Common myeloid progenitor, CD34-positive (primary cell): ENCODE data around the gene RELA.
"Not testable (repeated sequence)": the region's sequence is repeated elsewhere in the genome, so short reads cannot be mapped to it uniquely, and the experiment has no call there.

Experiments
- CTCF ChIA-PET: fragments of 350-600 bp; sonication (Branson Sonifier 250); formaldehyde crosslinking; loops from one replicate; lab custom pipeline; 2021; ENCODE audit warnings: antibody characterized with exemption; lab: Charles Lee
- POLR2A ChIA-PET: fragments of 350-600 bp; sonication (Branson Sonifier 250); formaldehyde crosslinking; loops from one replicate; lab custom pipeline; 2021; ENCODE audit warnings: antibody characterized with exemption; lab: Charles Lee
- DNase-seq, 3 donors: peaks; one replicate each; pipeline versions ENCODE4 v3.0.0 to v3.0.0-alpha.2; 2013
- H3K27ac ChIP-seq, 2 experiments: 1 replicate in 1 of 2; 2 replicates in 1 of 2; pipeline ENCODE4 v1.7.0; 2013; ENCODE audit warnings: inconsistent platforms in 2 of 2, low read length in 2 of 2, mild to moderate bottlenecking in 2 of 2, low read depth in 1 of 2, moderate library complexity in 1 of 2; ENCODE audit not compliant: severe bottlenecking in 2 of 2, insufficient read depth in 1 of 2, poor library complexity in 1 of 2
- H3K27me3 ChIP-seq, 5 experiments: replicated peaks in 2 of 5; 1 replicate in 3 of 5; 2 replicates in 2 of 5; pipeline versions ENCODE4 v1.6.1 to v1.7.0; 2013; ENCODE audit warnings: low read length in 4 of 5, mild to moderate bottlenecking in 2 of 5, moderate library complexity in 2 of 5, inconsistent platforms in 1 of 5; ENCODE audit not compliant: insufficient read depth in 5 of 5, control insufficient read depth in 4 of 5
- H3K36me3 ChIP-seq, 4 experiments: 1 replicate in 2 of 4; 2 replicates in 2 of 4; pipeline versions ENCODE4 v1.6.1 to v1.7.0; 2013; ENCODE audit warnings: low read length in 3 of 4, control low read depth in 1 of 4, mild to moderate bottlenecking in 1 of 4; ENCODE audit not compliant: control insufficient read depth in 4 of 4, insufficient read depth in 4 of 4
- H3K4me1 ChIP-seq, 4 experiments: 1 replicate in 3 of 4; 2 replicates in 1 of 4; pipeline versions ENCODE4 v1.6.1 to v1.7.1; 2013; ENCODE audit warnings: low read length in 3 of 4, mild to moderate bottlenecking in 3 of 4, control low read depth in 1 of 4, inconsistent platforms in 1 of 4, moderate library complexity in 1 of 4; ENCODE audit not compliant: control insufficient read depth in 4 of 4, insufficient read depth in 4 of 4; ENCODE audit errors: control extremely low read depth in 1 of 4
- H3K4me3 ChIP-seq, 7 experiments: 1 replicate in 4 of 7; 2 replicates in 3 of 7; pipeline versions ENCODE4 v1.5.1 to v1.7.0; 2013; ENCODE audit warnings: mild to moderate bottlenecking in 7 of 7, low read length in 6 of 7, moderate library complexity in 6 of 7, inconsistent platforms in 2 of 7, low read depth in 2 of 7, control low read depth in 1 of 7; ENCODE audit not compliant: insufficient read depth in 4 of 7, control insufficient read depth in 1 of 7; ENCODE audit errors: extremely low read depth in 1 of 7
- H3K9me3 ChIP-seq, 5 experiments: 1 replicate in 4 of 5; 2 replicates in 1 of 5; pipeline versions ENCODE4 v1.6.1 to v1.7.1; 2013; ENCODE audit warnings: low read length in 4 of 5, mild to moderate bottlenecking in 2 of 5, inconsistent platforms in 1 of 5, low read depth in 1 of 5, moderate library complexity in 1 of 5; ENCODE audit not compliant: control insufficient read depth in 4 of 5, insufficient read depth in 2 of 5; ENCODE audit errors: control extremely low read depth in 1 of 5
- WGBS: methylation state at CpG from one replicate; pipeline ENCODE4 v1.1.5; 2013; ENCODE audit not compliant: insufficient coverage; 5-methylcytosine and 5-hydroxymethylcytosine counted together

Gene RELA

GRCh38 chr11:65696802-65697552 lies 34.3 kb upstream of the RELA start:
- POLR2A ChIA-PET = interaction anchor here (0.6 kb wide), 1 partner anchor 30 kb away, joined by 3 read pairs; no protein-coding TSS in a partner anchor
- Histone ChIP-seq H3K9me3 (peaks cover 0 to 6% (median 0%) of the 10 kb centered on the region in 5 experiments), H3K36me3 (no peaks in the 10 kb centered on the region), H3K4me1 (peaks cover 0 to 3% (median 0%) of the 10 kb centered on the region in 4 experiments), H3K27ac (no peak overlapping the region), H3K4me3 (no peak overlapping the region), H3K27me3 (no peaks in the 10 kb centered on the region)
- DNase-seq = no peak
- CTCF ChIA-PET = interaction anchor here (1.2 kb wide), 1 partner anchor 71 kb away, joined by 3 read pairs; no protein-coding TSS in a partner anchor
- WGBS = 94% methylated on average over 5 of the region's 5 CpGs

GRCh38 chr11:65695459-65696241 lies 32.9 kb upstream of the RELA start:
- 94% methylated on average over 5 of the region's 12 CpGs for WGBS
- POLR2A ChIA-PET = no interaction called here
- no peaks in the 10 kb centered on the region for H3K27me3 ChIP-seq

GRCh38 chr11:65692367-65692766 lies 29.7 kb upstream of the RELA start:
- CTCF ChIA-PET = interaction anchor here (0.7 to 3.7 kb wide), 3 partner anchors 12 to 105 kb away, joined by 3 to 14 read pairs (median 3); no protein-coding TSS in a partner anchor
- H3K27me3 ChIP-seq = no peaks in the 10 kb centered on the region
- H3K4me3 ChIP-seq = no peak overlapping the region
- peaks cover 0 to 3% (median 0%) of the 10 kb centered on the region in 4 experiments for H3K4me1 ChIP-seq
- H3K9me3 ChIP-seq = no peaks in the 10 kb centered on the region
- peak in 1 of 3 donors; percentile 32 for DNase-seq
- 66% methylated on average over 10 of the region's 11 CpGs for WGBS
- no peaks in the 10 kb centered on the region for H3K36me3 ChIP-seq
- no peak overlapping the region for H3K27ac ChIP-seq
- POLR2A ChIA-PET = no interaction called here

More at GRCh38 chr11:65695459-65696241, 32.9 kb upstream of the RELA start:
- no peaks in the 10 kb centered on the region for H3K36me3 ChIP-seq
- no peak for DNase-seq
- no peak overlapping the region for H3K27ac ChIP-seq
- no peak overlapping the region for H3K4me3 ChIP-seq
- CTCF ChIA-PET = interaction anchor here (0.6 to 1.5 kb wide), 3 partner anchors 9 to 226 kb away, joined by 3 to 5 read pairs (median 5); no protein-coding TSS in a partner anchor
- peaks cover 0 to 3% (median 0%) of the 10 kb centered on the region in 4 experiments for H3K4me1 ChIP-seq
- H3K9me3 ChIP-seq = peaks cover 0 to 6% (median 0%) of the 10 kb centered on the region in 5 experiments

- DNase-seq, H3K9me3 ChIP-seq, H3K4me3 ChIP-seq, H3K36me3 ChIP-seq, H3K4me1 ChIP-seq, H3K27me3 ChIP-seq, POLR2A ChIA-PET, H3K27ac ChIP-seq: not testable (repeated sequence)
- WGBS = 91% methylated on average over 5 of the region's 8 CpGs
- CTCF ChIA-PET = interaction anchor here (1.3 to 3.7 kb wide), 2 partner anchors 13 to 106 kb away, joined by 3 to 14 read pairs; no protein-coding TSS in a partner anchor
Observed at GRCh38 chr11:65691847-65692246, 29.1 kb upstream of the RELA start.

GRCh38 chr11:65685981-65686380 lies 23.3 kb upstream of the RELA start:
- H3K9me3 ChIP-seq = no peaks in the 10 kb centered on the region
- no peaks in the 10 kb centered on the region for H3K36me3 ChIP-seq
- H3K4me1 ChIP-seq = no peaks in the 10 kb centered on the region
- no peak for DNase-seq
- H3K4me3 ChIP-seq = no peak overlapping the region
- CTCF ChIA-PET = no interaction called here
- no peak overlapping the region for H3K27ac ChIP-seq
- H3K27me3 ChIP-seq = no peaks in the 10 kb centered on the region
- POLR2A ChIA-PET = no interaction called here
- WGBS = 86% methylated on average over 2 of the region's 8 CpGs

GRCh38 chr11:65683480-65683879 lies 20.8 kb upstream of the RELA start:
- H3K4me3 ChIP-seq, POLR2A ChIA-PET, H3K4me1 ChIP-seq, H3K27me3 ChIP-seq, CTCF ChIA-PET, H3K36me3 ChIP-seq, H3K27ac ChIP-seq, H3K9me3 ChIP-seq, DNase-seq: not testable (repeated sequence)
- WGBS = 78% methylated on average over 1 of the region's 6 CpGs
